Right lobe of liver (tissue), 4 donors: ENCODE data around the gene DCDC1.

Experiments
- CTCF ChIP-seq, 4 donors: fragments of 200-600 bp in 3 of 4; fragments of 450-650 bp in 1 of 4; IDR thresholded peaks; one replicate each; pipeline versions ENCODE4 v1.5.1 to v1.8.0; 2016 to 2022; ENCODE audit warnings: antibody characterized with exemption in 4 of 4, mild to moderate bottlenecking in 2 of 4
- POLR2A ChIP-seq: fragments of 450-650 bp; IDR thresholded peaks from one replicate; pipeline ENCODE4 v1.6.1; 2017; ENCODE audit warnings: antibody characterized with exemption, mild to moderate bottlenecking
- donor health status: DM: no; HTN: no; CAD: no.
- donor health status: DM: no; HTN: no; CAD: no.
- donor health status: DM: no; HTN: yes; CAD: no.

GRCh38 chr11:31117038-31117437, 252.5 kb downstream of the DCDC1 start:
- TF ChIP-seq CTCF (IDR thresholded peaks at IDR 0.05) (no peak), POLR2A (no peak)
